Measurements from ENCODE around the gene NUB1.

GRCh38 chr7:151368136-151368571 lies 26.5 kb downstream of the NUB1 start:
- no peak for TF ChIP-seq EZH2phosphoT487 (IDR thresholded peaks at IDR 0.05; ENCODE audit: borderline replicate concordance, low read length)
- TF ChIP-seq CTCF (IDR thresholded peaks at IDR 0.05; ENCODE audit: low read depth, low read length, poor library complexity, severe bottlenecking), result peak; percentile 99
